ENCODE data around the gene AGTPBP1.

AGTPBP1 gene

DNA sequence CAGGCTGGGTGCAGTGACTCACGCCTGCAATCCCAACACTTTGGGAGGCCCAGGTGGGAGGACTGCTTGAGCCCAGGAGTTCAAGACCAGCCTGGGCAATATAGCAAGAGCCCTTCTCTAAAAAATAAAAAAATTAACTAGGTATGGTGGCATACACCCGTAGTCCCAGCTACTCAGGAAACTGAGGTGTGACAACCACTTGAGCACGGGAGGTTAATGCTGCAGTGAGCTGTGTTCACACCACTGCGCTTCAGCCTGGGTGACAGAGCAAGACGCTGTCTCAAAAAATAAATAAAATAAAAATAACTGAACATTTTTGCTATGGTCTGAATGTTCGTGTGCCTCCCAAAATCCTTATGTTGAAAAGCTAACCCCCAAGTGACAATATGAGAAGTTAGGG, 24.5 kb downstream of the AGTPBP1 start:
- DNase-seq (ENCODE audit: low spot score): no peak

GRCh38 chr9:85716031-85716877, 25.5 kb downstream of the AGTPBP1 start:
- peak; percentile 32 for DNase-seq (ENCODE audit: low spot score)

GRCh38 chr9:85715587-85715986, 26.2 kb downstream of the AGTPBP1 start:
- DNase-seq (ENCODE audit: low spot score): no peak

DNA sequence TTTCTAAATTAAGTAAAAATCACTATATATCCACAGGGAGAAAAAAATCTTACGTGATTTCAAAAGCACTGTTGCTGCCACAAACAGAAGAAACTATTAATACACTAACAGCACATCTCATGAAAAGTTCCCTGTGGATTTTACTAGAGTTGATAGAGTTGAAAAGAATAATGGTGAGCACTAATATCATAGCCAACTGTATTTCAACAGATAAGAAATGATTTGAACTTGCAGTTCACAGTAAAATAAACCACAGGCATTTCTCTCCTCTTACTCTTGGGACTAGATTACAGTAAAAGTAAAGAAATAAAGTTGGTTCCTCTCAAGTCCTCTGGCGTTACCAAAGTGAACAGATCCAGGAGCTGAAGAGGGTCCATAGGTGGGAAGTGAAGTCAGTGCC, 27.9 kb downstream of the AGTPBP1 start:
- no peak for DNase-seq (ENCODE audit: low spot score)

GRCh38 chr9:85704744-85705143, 37.0 kb downstream of the AGTPBP1 start:
- DNase-seq (ENCODE audit: low spot score): no peak

DNA sequence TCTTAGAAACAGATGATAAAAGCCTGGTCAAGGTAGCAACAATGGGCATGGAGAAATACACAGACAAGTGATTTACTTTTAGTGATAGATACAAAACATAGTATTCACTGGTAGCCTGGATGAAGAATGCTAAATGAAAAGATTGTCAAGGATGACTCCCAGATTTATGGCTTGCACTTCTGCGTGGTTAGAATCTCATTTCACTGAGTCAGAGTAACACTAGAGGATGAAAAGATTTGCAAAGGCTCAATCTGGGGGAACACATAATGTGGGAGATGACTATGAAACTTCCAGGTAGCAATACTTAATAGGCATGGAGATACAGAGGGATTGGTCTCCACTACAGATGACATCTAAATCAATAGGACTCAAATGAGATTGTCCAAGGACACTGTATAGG, 38.4 kb downstream of the AGTPBP1 start:
- DNase-seq (ENCODE audit: low spot score): no peak

DNA sequence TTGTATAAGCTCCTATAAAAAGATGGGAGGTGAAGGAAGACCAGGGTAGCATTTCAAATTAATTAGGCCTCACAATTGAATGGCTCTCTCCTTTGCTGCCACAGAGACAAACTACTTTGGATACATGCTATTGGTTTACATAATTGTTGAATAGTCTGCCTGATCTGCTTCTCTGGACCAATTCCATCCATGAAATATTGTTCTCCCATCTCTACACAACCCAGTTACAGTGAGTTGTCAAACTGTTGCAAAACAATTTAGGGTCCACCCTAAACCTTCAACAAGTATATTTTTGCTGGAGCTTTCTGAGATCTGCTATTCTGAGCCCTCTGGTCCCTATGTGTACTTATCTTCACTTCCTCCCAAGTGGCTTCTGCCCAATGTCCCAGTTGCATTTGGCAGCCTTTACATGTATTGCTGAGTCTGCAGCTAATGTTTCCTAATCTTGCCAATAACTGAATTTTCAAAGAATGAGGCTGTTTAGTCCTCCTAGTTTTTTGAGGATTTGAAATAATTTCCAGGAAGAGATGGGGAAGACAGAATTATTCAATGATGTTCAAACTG, 38.9 kb downstream of the AGTPBP1 start:
- DNase-seq (ENCODE audit: low spot score): no peak

DNA sequence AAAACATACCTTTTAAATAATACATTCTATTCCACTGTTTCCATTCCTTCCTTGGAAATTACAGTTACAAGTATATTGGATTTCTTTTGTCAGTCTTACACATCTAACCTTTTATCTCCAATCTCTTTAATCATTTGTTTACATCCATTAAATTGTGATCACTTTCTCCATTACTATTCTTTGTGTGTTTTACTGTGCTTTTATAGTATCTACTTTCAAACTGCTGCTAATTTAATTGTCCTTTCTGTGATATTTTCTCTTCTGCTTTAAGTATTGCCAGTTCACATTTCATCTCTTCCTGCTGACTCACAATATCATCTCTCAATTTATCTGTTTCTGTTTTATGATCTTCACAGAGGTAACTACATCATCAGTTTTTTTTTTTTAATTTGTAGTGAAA, 39.6 kb downstream of the AGTPBP1 start:
- DNase-seq (ENCODE audit: low spot score): no peak

DNA sequence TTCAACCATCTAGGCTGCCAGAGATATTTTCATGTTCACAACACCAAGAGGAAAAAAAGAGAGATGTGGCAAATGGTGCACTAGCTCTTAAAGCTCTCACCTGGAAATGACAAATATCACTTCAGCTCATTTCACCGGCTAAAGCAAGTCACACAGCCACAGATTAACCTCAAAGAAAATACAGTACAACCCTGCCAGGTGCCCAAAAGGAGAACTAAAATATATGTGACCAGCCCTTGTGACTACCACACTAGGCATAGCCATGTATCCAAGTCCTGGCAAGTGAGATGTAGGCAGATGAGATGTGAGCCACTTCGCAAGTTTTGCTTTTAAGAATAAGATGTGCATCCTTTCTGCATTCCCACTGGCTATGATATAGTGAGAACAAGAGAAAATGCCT, 41.4 kb downstream of the AGTPBP1 start:
- no peak for DNase-seq (ENCODE audit: low spot score)

GRCh38 chr9:85688361-85688760, 53.4 kb downstream of the AGTPBP1 start:
- DNase-seq (ENCODE audit: low spot score): no peak

- no peak for DNase-seq (ENCODE audit: low spot score)
Measured at GRCh38 chr9:85685081-85685480, 56.7 kb downstream of the AGTPBP1 start.

DNA sequence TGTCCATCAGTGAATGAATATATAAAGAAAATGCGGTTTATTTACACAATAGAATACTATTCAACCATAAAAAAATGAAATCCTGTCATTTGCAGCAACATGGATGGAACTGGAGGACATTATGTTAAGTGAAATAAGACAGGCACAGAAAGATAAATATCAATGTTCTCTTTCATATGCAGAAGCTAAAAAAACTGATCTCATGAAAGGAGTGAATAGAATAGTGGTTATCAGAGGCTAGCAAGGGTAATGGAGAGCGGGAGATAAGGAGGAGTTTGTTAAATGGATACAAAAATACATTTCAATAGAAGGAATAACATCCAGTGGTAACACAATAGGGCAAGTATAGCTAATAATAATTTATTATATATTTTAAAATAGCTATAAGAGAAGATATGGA, 65.0 kb downstream of the AGTPBP1 start:
- no peak for DNase-seq (ENCODE audit: low spot score)

- no peak for DNase-seq (ENCODE audit: low spot score)
Measured at GRCh38 chr9:85667374-85667773, 74.4 kb downstream of the AGTPBP1 start.

GRCh38 chr9:85666086-85666485, 75.7 kb downstream of the AGTPBP1 start:
- DNase-seq (ENCODE audit: low spot score): no peak

DNA sequence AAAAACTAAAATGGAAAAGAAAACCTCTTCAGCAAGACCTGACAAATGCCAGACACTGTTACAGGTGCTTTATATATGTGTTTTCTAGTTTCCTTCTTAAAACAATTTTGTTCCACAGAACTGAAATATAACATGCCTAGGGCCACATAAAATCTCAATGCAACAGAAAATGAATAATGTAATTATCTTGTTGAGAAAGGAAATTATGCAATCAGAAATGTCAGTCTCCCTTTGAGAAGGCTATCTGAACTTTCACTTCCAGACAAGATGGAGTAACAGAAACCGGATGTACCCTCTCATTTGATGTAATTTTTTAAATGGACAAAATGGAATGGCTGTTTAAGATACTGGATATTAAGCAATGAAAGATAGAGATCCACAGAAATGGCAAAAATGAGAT, 79.2 kb downstream of the AGTPBP1 start:
- no peak for DNase-seq (ENCODE audit: low spot score)

DNA sequence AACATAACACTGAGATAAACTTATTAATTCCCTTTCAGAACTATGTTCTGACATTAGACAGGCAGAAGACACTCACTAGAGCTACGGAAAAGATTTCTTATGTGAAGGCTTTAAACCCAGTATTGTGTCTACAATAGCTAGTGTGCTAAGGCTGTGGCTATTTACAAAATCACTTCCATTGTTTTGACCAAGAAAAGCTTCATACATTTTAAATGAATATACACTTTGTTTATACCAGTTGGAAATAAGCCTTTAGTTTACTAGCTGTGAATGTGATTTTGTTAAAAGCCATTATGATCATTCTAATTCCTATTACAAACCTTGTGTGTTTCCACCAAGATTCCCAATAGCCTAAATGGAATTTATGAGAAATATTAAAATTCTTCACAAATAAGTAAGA, 83.0 kb downstream of the AGTPBP1 start:
- no peak for DNase-seq (ENCODE audit: low spot score)

DNA sequence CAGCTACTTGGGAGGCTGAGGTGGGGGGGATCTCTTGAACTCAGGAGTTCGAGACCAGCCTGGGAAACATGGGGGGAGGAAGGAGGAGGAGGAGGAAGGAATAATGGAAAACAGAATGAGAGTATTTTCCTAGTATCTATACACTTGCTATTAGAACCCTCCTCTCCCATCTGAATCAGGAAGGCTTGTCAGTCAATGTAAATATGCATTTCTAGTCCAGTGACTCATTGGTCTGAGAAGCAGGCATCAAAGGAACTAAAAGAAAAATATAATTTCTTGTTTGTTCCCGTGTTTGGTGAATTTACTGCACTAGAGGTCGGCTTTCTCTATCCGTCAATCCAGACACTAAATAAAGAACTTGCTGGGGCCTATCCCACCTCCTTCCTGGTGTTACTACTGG, 88.6 kb downstream of the AGTPBP1 start:
- no peak for DNase-seq (ENCODE audit: low spot score)

DNA sequence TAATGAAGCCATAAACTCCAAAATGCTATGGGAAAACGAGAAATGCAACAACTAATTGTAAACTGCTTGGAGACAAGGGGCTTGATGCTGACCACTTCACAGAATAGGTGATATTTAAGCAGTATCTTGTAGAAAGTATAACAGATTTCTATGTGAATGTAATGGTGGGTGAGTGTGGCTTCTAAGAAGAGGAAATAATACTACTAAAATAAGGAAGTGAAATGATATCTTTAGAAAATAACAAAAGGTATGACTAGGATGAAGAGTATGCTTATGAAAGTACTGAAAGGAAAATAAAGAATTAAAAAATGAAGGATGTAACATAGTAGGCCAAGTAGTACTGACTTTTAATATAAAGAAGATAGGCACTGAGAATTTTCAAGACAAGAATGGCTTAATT, 94.2 kb downstream of the AGTPBP1 start:
- DNase-seq (ENCODE audit: low spot score): no peak

DNA sequence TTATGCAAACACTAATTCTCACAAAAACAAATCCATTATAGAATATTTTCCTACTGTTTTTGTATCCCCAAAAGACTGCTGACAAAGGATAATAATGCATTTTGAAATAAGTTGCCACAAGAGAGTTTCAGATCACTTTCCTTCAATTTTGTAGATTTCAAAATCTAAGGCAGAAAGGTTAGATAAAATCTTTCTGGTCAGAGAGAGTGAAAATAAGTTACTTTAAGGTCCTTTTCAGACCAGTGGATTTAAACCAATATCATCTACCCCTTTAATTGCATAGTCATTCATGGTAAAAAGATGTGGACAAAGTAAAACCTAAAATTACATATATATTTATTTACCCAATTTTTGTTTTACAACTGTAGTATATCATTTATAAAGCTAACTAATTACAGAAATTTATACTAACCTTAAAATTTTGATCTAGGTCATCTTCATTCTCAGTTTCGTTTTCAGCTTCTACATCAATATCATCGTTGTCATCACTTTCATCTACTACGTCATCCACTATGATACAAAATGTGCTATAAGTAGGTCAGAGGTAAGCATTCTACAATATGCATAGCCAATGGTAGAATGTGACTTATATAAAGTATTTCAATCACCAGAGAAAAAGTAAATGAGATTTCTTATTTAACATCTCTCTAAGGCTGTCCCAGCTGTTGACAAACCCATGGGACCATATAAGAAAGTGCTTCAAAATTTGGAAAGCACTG, 95.7 kb downstream of the AGTPBP1 start:
- no peak for DNase-seq (ENCODE audit: low spot score)

GRCh38 chr9:85640425-85640824, 101.3 kb downstream of the AGTPBP1 start:
- DNase-seq (ENCODE audit: low spot score): no peak

DNA sequence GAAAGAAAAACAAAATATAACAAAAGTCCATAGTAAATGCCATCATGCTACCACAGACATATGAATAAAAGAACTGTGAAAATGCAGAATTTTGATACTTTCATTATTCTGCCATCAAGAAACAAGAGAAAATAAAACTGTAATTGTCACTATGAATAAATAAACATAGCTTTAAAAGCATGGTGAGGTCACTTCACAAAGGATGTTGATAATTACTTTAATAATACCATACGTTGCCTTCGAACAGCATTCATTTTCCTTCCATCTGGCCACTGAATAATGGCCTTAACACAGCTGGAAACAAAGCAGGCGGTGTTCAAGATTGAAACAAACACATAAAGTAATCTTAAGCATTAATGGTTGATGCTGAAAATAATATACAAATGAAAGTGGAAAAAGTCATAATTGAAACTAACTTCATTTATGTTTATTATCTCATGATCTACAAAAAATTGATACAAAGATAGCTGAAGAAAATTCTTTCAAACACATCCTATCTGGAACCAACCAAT, 102.0 kb downstream of the AGTPBP1 start:
- DNase-seq (ENCODE audit: low spot score): no peak

GRCh38 chr9:85631809-85632208, 109.9 kb downstream of the AGTPBP1 start:
- DNase-seq (ENCODE audit: low spot score): no peak

DNA sequence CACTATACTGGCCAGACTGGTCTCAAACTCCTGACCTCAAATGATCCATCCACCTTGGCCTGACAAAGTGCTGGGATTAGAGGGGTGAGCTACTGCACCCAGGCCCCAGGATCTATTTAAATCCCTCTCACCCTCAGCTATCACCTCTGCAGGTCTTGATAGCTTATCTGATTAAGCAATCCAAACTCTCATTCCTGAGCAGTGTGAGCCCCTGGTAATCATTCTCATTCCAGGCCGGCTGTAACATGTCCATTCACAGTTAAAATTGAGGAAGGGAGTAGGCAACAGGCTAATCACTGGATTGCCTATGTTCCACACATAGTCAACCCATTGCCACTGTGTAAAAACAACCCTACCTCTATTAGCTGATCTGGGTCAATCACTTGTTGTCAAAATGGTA, 111.1 kb downstream of the AGTPBP1 start:
- no peak for DNase-seq (ENCODE audit: low spot score)
